ENCODE measurements around the gene VSIG10L2. TPM values are rescaled to one million over a fixed set of nuclear protein-coding genes. Genes with fewer than 3 reads are reported as not detected.
A peak's percentile ranks its signal among the peaks of the same experiment; 100 is the strongest.

VSIG10L2 gene
- total RNA-seq, 4 donors from 2014 or later = under 0.01 to 0.27 (median 0.09) TPM; not detected in 1

GRCh38 chr11:125956391-125957134 is 10.7 kb downstream of the VSIG10L2 start:
- WGBS, 2 donors = 71 to 82% methylated on average over 20 to 22 of the region's 22 CpGs
- TF ChIP-seq CTCF (IDR thresholded peaks at IDR 0.05) = no peak
- no peak for TF ChIP-seq POLR2A (IDR thresholded peaks at IDR 0.05)
- intact Hi-C loops (cut with DNase I) = no loop called here
- Histone ChIP-seq H3K27ac (peak overlapping the region in 1 of 4 donors; percentile 38), H3K9me3 (no peaks in the 10 kb centered on the region), H3K4me3 (no peak overlapping the region), H3K36me3 (peaks cover 0 to 14% (median 0%) of the 10 kb centered on the region in 3 donors), H3K4me1 (peaks cover 4 to 39% (median 16%) of the 10 kb centered on the region in 3 donors), H3K27me3 (no peaks in the 10 kb centered on the region)
- DNase-seq = no peak

GRCh38 chr11:125957618-125958332 is 11.9 kb downstream of the VSIG10L2 start:
- TF ChIP-seq POLR2A (IDR thresholded peaks at IDR 0.05) (no peak), CTCF (IDR thresholded peaks at IDR 0.05) (no peak)
- H3K9me3 ChIP-seq = peaks cover 0 to under 1% (median 0%) of the 10 kb centered on the region in 3 donors
- intact Hi-C loops (cut with DNase I) = no loop called here
- 79 to 88% methylated on average over 14 of the region's 14 CpGs for WGBS, 2 donors
- H3K27ac ChIP-seq = no peak overlapping the region
- DNase-seq = no peak
- peaks cover 0 to 14% (median 0%) of the 10 kb centered on the region in 3 donors for H3K36me3 ChIP-seq
- no peak overlapping the region for H3K4me3 ChIP-seq
- peaks cover 0 to 27% (median 6%) of the 10 kb centered on the region in 3 donors for H3K4me1 ChIP-seq
- no peaks in the 10 kb centered on the region for H3K27me3 ChIP-seq

- intact Hi-C loops (cut with DNase I) = no loop called here
- no peak for DNase-seq
- H3K27ac ChIP-seq = no peak overlapping the region
- H3K4me1 ChIP-seq = peaks cover 0 to 16% (median 0%) of the 10 kb centered on the region in 3 donors
- WGBS, 2 donors = 91 to 95% methylated on average over 4 of the region's 4 CpGs
- H3K36me3 ChIP-seq = peaks cover 0 to 14% (median 0%) of the 10 kb centered on the region in 3 donors
- no peaks in the 10 kb centered on the region for H3K27me3 ChIP-seq
- no peak overlapping the region for H3K4me3 ChIP-seq
- peaks cover 0 to 7% (median 0%) of the 10 kb centered on the region in 3 donors for H3K9me3 ChIP-seq
- no peak for TF ChIP-seq CTCF (IDR thresholded peaks at IDR 0.05)
- TF ChIP-seq POLR2A (IDR thresholded peaks at IDR 0.05) = no peak
Observed at GRCh38 chr11:125958872-125959400, 13.1 kb downstream of the VSIG10L2 start.

GRCh38 chr11:125959511-125959910 is 13.7 kb downstream of the VSIG10L2 start:
- H3K27me3 ChIP-seq = no peaks in the 10 kb centered on the region
- H3K36me3 ChIP-seq = peaks cover 0 to 14% (median 0%) of the 10 kb centered on the region in 3 donors
- no peak overlapping the region for H3K27ac ChIP-seq
- TF ChIP-seq CTCF (IDR thresholded peaks at IDR 0.05) (no peak), POLR2A (IDR thresholded peaks at IDR 0.05) (no peak)
- DNase-seq = no peak
- H3K9me3 ChIP-seq = peaks cover 0 to 7% (median 0%) of the 10 kb centered on the region in 3 donors
- H3K4me1 ChIP-seq = peaks cover 0 to 15% (median 0%) of the 10 kb centered on the region in 3 donors
- intact Hi-C loops (cut with DNase I) = no loop called here
- H3K4me3 ChIP-seq = no peak overlapping the region
- WGBS, 2 donors = 79 to 80% methylated on average over 6 of the region's 6 CpGs

GRCh38 chr11:125959931-125960330 is 14.1 kb downstream of the VSIG10L2 start:
- peaks cover 0 to 7% (median 0%) of the 10 kb centered on the region in 3 donors for H3K9me3 ChIP-seq
- no peak overlapping the region for H3K4me3 ChIP-seq
- 85 to 93% methylated on average over 10 of the region's 10 CpGs for WGBS, 2 donors
- no peak for TF ChIP-seq CTCF (IDR thresholded peaks at IDR 0.05)
- TF ChIP-seq POLR2A (IDR thresholded peaks at IDR 0.05) = no peak
- DNase-seq = no peak
- H3K4me1 ChIP-seq = peaks cover 0 to 15% (median 0%) of the 10 kb centered on the region in 3 donors
- H3K27ac ChIP-seq = no peak overlapping the region
- intact Hi-C loops (cut with DNase I) = no loop called here
- peaks cover 0 to 14% (median 0%) of the 10 kb centered on the region in 3 donors for H3K36me3 ChIP-seq
- no peaks in the 10 kb centered on the region for H3K27me3 ChIP-seq

Data from esophagus squamous epithelium (tissue), 5 donors.